H1 (cell line): ENCODE data around the gene ST7L. TPM values are rescaled to one million over a fixed set of nuclear protein-coding genes. Genes with fewer than 3 reads are reported as not detected.

Experiments used
- CTCF ChIA-PET: fragments of 300-600 bp; sonication (Branson Sonifier 250); formaldehyde crosslinking; loops from one replicate; lab custom pipeline; 2021; ENCODE audit not compliant: partially characterized antibody; lab: Charles Lee
- POLR2A ChIA-PET: fragments of 300-600 bp; sonication (Branson Sonifier 250); formaldehyde crosslinking; loops from one replicate; lab custom pipeline; 2021; ENCODE audit warnings: inconsistent platforms; ENCODE audit not compliant: partially characterized antibody; lab: Charles Lee
- DNase-seq, 2 experiments: peaks; one replicate each; pipeline versions ENCODE4 v3.0.0 to v3.0.0-alpha.2; 2010 to 2022; ENCODE audit warnings: low spot score in 2 of 2, low read depth in 1 of 2, mixed read lengths in 1 of 2
- FAIRE-seq: peaks from 2 replicates; lab custom pipeline; 2011; peaks lifted over from hg19 to GRCh38; lab: Jason Lieb, UNC
- H2AFZ ChIP-seq: 2 replicates; pipeline ENCODE4 v1.8.1; 2012; ENCODE audit warnings: low read length, inconsistent platforms
- H2AK5ac ChIP-seq: 2 replicates; pipeline ENCODE4 v1.6.1; 2013; ENCODE audit warnings: low read depth, low read length
- H2BK120ac ChIP-seq: replicated peaks from 2 replicates; pipeline ENCODE3; 2013; ENCODE audit warnings: low read depth, low read length, inconsistent platforms
- H2BK12ac ChIP-seq: 2 replicates; pipeline ENCODE4 v1.6.1; 2013; ENCODE audit warnings: low read depth, low read length
- H2BK15ac ChIP-seq: 2 replicates; pipeline ENCODE4 v1.6.1; 2013; ENCODE audit warnings: low read length
- H2BK20ac ChIP-seq: 2 replicates; pipeline ENCODE4 v1.6.1; 2013; ENCODE audit warnings: low read length
- H2BK5ac ChIP-seq: 2 replicates; pipeline ENCODE4 v1.6.1; 2013; ENCODE audit warnings: low read depth, low read length
- H3K14ac ChIP-seq: 2 replicates; pipeline ENCODE4 v1.6.1; 2013; ENCODE audit warnings: inconsistent platforms; ENCODE audit not compliant: insufficient read length
- H3K18ac ChIP-seq: 2 replicates; pipeline ENCODE4 v1.6.1; 2013; ENCODE audit warnings: low read length; ENCODE audit errors: extremely low read depth
- H3K23ac ChIP-seq: 2 replicates; pipeline ENCODE4 v1.6.1; 2013; ENCODE audit warnings: inconsistent platforms; ENCODE audit not compliant: insufficient read length
- H3K23me2 ChIP-seq: 2 replicates; pipeline ENCODE4 v1.6.1; 2013; ENCODE audit warnings: low read depth, low read length
- H3K27ac ChIP-seq: 2 replicates; pipeline ENCODE4 v1.6.1; 2011; ENCODE audit warnings: low read depth, low read length, inconsistent platforms
- H3K27me3 ChIP-seq, 4 experiments: replicated peaks in 1 of 4; 1 replicate in 1 of 4; 2 replicates in 3 of 4; pipeline versions ENCODE4 v1.6.1 to v1.8.1; 2011 to 2013; ENCODE audit warnings: low read length in 3 of 4, mild to moderate bottlenecking in 3 of 4, inconsistent platforms in 2 of 4, mixed read lengths in 2 of 4, moderate library complexity in 1 of 4; ENCODE audit not compliant: control insufficient read depth in 3 of 4, insufficient read depth in 3 of 4; ENCODE audit errors: extremely low read depth in 1 of 4
- H3K36me3 ChIP-seq, 4 experiments: 2 replicates each; pipeline versions ENCODE4 v1.6.1 to v1.8.1; 2011 to 2013; ENCODE audit warnings: mild to moderate bottlenecking in 4 of 4, low read length in 3 of 4, moderate library complexity in 2 of 4, control low read depth in 1 of 4, inconsistent platforms in 1 of 4; ENCODE audit not compliant: insufficient read depth in 4 of 4, control insufficient read depth in 2 of 4
- H3K4ac ChIP-seq: replicated peaks from 2 replicates; pipeline ENCODE3; 2013; ENCODE audit warnings: low read length, low read depth, mixed read lengths, inconsistent platforms; ENCODE audit not compliant: insufficient read length
- H3K4me1 ChIP-seq, 4 experiments: replicated peaks in 1 of 4; 1 replicate in 1 of 4; 2 replicates in 3 of 4; pipeline versions ENCODE4 v1.6.1 to v1.8.1; 2011 to 2013; ENCODE audit warnings: low read length in 3 of 4, inconsistent platforms in 2 of 4, mixed read lengths in 1 of 4; ENCODE audit not compliant: insufficient read depth in 4 of 4, control insufficient read depth in 3 of 4
- H3K4me2 ChIP-seq, 2 experiments: 2 replicates each; pipeline versions ENCODE4 v1.6.1 to v1.8.1; 2011 to 2013; ENCODE audit warnings: low read depth in 2 of 2, low read length in 2 of 2, control low read depth in 1 of 2, inconsistent platforms in 1 of 2, mild to moderate bottlenecking in 1 of 2; ENCODE audit not compliant: insufficient read depth in 1 of 2
- H3K4me3 ChIP-seq, 4 experiments: fragments of 200-600, 300-600 bp in 1 of 4; sonication (generic), shearing (Covaris generic), sonication (Bioruptor Twin) in 1 of 4; 2 replicates each; pipeline versions ENCODE4 v1.5.1 to v1.8.1; 2011 to 2016; ENCODE audit warnings: low read length in 4 of 4, low read depth in 3 of 4, control low read depth in 2 of 4, inconsistent platforms in 2 of 4, mild to moderate bottlenecking in 2 of 4, mixed read lengths in 1 of 4, moderate library complexity in 1 of 4; ENCODE audit not compliant: insufficient read depth in 2 of 4; ENCODE audit errors: extremely low read depth in 1 of 4
- H3K56ac ChIP-seq: replicated peaks from 2 replicates; pipeline ENCODE3; 2013; ENCODE audit warnings: low read depth, mild to moderate bottlenecking, mixed read lengths, low read length, inconsistent platforms; ENCODE audit not compliant: insufficient read length
- H3K79me1 ChIP-seq: 2 replicates; pipeline ENCODE4 v1.6.1; 2013; ENCODE audit warnings: low read depth, low read length, control low read depth
- H3K79me2 ChIP-seq, 2 experiments: 2 replicates each; pipeline versions ENCODE4 v1.6.1 to v1.8.1; 2012 to 2013; ENCODE audit warnings: low read length in 2 of 2, mild to moderate bottlenecking in 2 of 2, inconsistent platforms in 1 of 2; ENCODE audit not compliant: insufficient read depth in 2 of 2, control insufficient read depth in 1 of 2
- H3K9ac ChIP-seq, 4 experiments: replicated peaks in 1 of 4; 1 replicate in 1 of 4; 2 replicates in 3 of 4; pipeline versions ENCODE4 v1.6.1 to v1.8.1; 2011 to 2013; ENCODE audit warnings: low read depth in 3 of 4, low read length in 3 of 4, control low read depth in 2 of 4, mild to moderate bottlenecking in 2 of 4, moderate library complexity in 2 of 4, inconsistent platforms in 1 of 4; ENCODE audit errors: extremely low read depth in 1 of 4
- H3K9me3 ChIP-seq, 2 experiments: 2 replicates each; pipeline versions ENCODE4 v1.6.1 to v1.8.1; 2012 to 2013; ENCODE audit warnings: mild to moderate bottlenecking in 2 of 2, moderate library complexity in 2 of 2, control low read depth in 1 of 2, inconsistent platforms in 1 of 2, low read depth in 1 of 2, low read length in 1 of 2, mixed read lengths in 1 of 2; ENCODE audit not compliant: insufficient read depth in 2 of 2
- H4K20me1 ChIP-seq, 2 experiments: replicated peaks in 1 of 2; 2 replicates each; pipeline versions ENCODE3 to v1.8.1; 2011 to 2013; ENCODE audit warnings: inconsistent platforms in 2 of 2, low read length in 2 of 2, mild to moderate bottlenecking in 1 of 2; ENCODE audit not compliant: insufficient read depth in 2 of 2, control insufficient read depth in 1 of 2
- H4K5ac ChIP-seq: 2 replicates; pipeline ENCODE4 v1.6.1; 2013; ENCODE audit warnings: low read length, low read depth, mixed read lengths, inconsistent platforms; ENCODE audit not compliant: insufficient read length
- H4K8ac ChIP-seq: 2 replicates; pipeline ENCODE4 v1.8.0; 2013; ENCODE audit warnings: mild to moderate bottlenecking, moderate library complexity, low read length, inconsistent platforms; ENCODE audit not compliant: insufficient read depth; ENCODE audit errors: extremely low read depth
- H4K91ac ChIP-seq: replicated peaks from 2 replicates; pipeline ENCODE3; 2013; ENCODE audit warnings: low read length, mixed read lengths, inconsistent platforms; ENCODE audit not compliant: insufficient read length
- BCL11A ChIP-seq, 2 experiments: IDR thresholded peaks; one replicate each; pipeline ENCODE4 v1.6.1; 2011; ENCODE audit warnings: low read depth in 2 of 2, low read length in 2 of 2, mild to moderate bottlenecking in 2 of 2
- CHD2 ChIP-seq: IDR thresholded peaks from 2 replicates; pipeline ENCODE4 v1.6.1; 2012; ENCODE audit warnings: low read length, improper control_type of control experiment
- EZH2 ChIP-seq: fragments of 200-600 bp; sonication (generic); IDR thresholded peaks from 2 replicates; pipeline ENCODE4 v1.7.1; 2012; ENCODE audit warnings: low read depth, mild to moderate bottlenecking, moderate library complexity, low read length, inconsistent platforms; ENCODE audit not compliant: severe bottlenecking
- KDM5A ChIP-seq: fragments of 200-600 bp; IDR thresholded peaks from 2 replicates; pipeline ENCODE4 v1.7.1; 2012; ENCODE audit warnings: mild to moderate bottlenecking, low read length, inconsistent platforms, mixed read lengths
- NANOG ChIP-seq: IDR thresholded peaks from 2 replicates; pipeline ENCODE4 v1.6.1; 2011; ENCODE audit warnings: low read length, low read depth, mild to moderate bottlenecking, inconsistent platforms; ENCODE audit not compliant: insufficient read depth, poor library complexity, severe bottlenecking
- NRF1 ChIP-seq: IDR thresholded peaks from 2 replicates; pipeline ENCODE4 v1.6.1; 2011; ENCODE audit warnings: mild to moderate bottlenecking, low read depth, low read length, improper control_type of control experiment
- PHF8 ChIP-seq: fragments of 200-600 bp; sonication (generic); conservative IDR thresholded peaks from 2 replicates; pipeline ENCODE4 v1.7.1; 2012; ENCODE audit warnings: low read depth, mild to moderate bottlenecking, inconsistent platforms, low read length, moderate library complexity
- RFX5 ChIP-seq: IDR thresholded peaks from 2 replicates; pipeline ENCODE4 v1.6.1; 2011; ENCODE audit warnings: low read depth, low read length, improper control_type of control experiment, borderline replicate concordance
- SIX5 ChIP-seq: IDR thresholded peaks from 2 replicates; pipeline ENCODE4 v1.6.1; 2011; ENCODE audit warnings: mild to moderate bottlenecking, low read depth, low read length
- SP1 ChIP-seq: IDR thresholded peaks from 2 replicates; pipeline ENCODE4 v1.6.1; 2011; ENCODE audit warnings: low read depth, low read length
- TBP ChIP-seq: IDR thresholded peaks from 2 replicates; pipeline ENCODE4 v1.6.1; 2011; ENCODE audit warnings: low read depth, low read length, improper control_type of control experiment
- YY1 ChIP-seq: IDR thresholded peaks from 2 replicates; pipeline ENCODE4 v1.6.1; 2011; ENCODE audit warnings: low read depth, mild to moderate bottlenecking, low read length
- WGBS, 2 experiments: shearing (Covaris generic) in 1 of 2; methylation state at CpG; one replicate each; pipeline versions ENCODE4 v1.1.6 to v1.1.7; 2013 to 2015; ENCODE audit warnings: low lambda C conversion rate in 2 of 2, mixed read lengths in 2 of 2, inconsistent platforms in 1 of 2, low coverage in 1 of 2, missing lambda C conversion rate in 1 of 2; ENCODE audit not compliant: insufficient replicate concordance in 2 of 2, insufficient coverage in 1 of 2, insufficient read length in 1 of 2; ENCODE audit errors: extremely low coverage in 1 of 2, missing lambda C conversion rate in 1 of 2; 5-methylcytosine and 5-hydroxymethylcytosine counted together
- polyA plus RNA-seq, 7 experiments: library from polyadenylated mRNA; depleted of rRNA in 3 of 7; stranded (reverse) in 5 of 7; unstranded in 2 of 7; fragments of >200 nt in 5 of 7; fragments of 200-250 nt in 2 of 7; gene quantifications; 1 replicate in 5 of 7; 2 replicates in 1 of 7; 4 replicates in 1 of 7; pipeline versions ENCODE4 v1.2.1 to v1.2.3, GENCODE V29; 2011 to 2013; ENCODE audit warnings: missing spikeins in 2 of 7, mixed read lengths in 2 of 7
- total RNA-seq: library from RNA; stranded (reverse); fragmentation: NEBNext Ultra II Directional; extraction: Animal tissue kit (Norgen Biotek cat#: 25700); gene quantifications from 2 replicates; pipeline ENCODE4 v1.2.1, GENCODE V29; 2021

The ST7L gene
- total and polyA plus RNA-seq, 2 of the 8 experiments (the other 6 are each of a cell fraction or from before 2014, with no cell fraction given): 9.6 to 16.2 TPM

DNA sequence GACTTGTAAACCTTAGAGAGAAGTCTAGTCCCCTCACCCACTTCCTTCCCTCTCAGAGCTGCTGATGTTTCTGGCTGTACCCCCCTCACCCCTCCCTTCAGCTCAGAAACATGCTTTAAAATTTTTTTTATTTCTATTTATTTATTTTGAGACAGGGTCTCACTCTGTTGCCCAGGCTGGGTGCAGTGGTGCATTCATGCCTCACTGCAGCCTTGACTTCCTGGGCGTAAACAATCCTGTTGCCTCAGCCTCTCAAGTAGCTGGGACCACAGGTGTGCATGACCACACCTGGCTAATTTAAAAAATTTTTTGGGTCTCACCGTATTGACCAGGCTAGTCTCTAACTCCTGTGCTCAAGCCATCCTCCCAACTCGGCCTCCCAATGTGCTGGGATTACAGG lies 113.1 kb downstream of the ST7L start:
- no peak for FAIRE-seq
- H3K23ac ChIP-seq: no peak overlapping the region
- no peak overlapping the region for H3K4me3 ChIP-seq
- H2BK15ac ChIP-seq: no peak overlapping the region
- H3K14ac ChIP-seq: no peak overlapping the region
- H3K27me3 ChIP-seq: peaks cover 40 to 97% (median 85%) of the 10 kb centered on the region in 4 experiments
- no peak overlapping the region for H3K9ac ChIP-seq
- H2BK12ac ChIP-seq: no peak overlapping the region
- H4K8ac ChIP-seq: no peak overlapping the region
- peaks cover 6 to 24% (median 10%) of the 10 kb centered on the region in 4 experiments; a peak in 6 of 7 replicates for H3K4me1 ChIP-seq
- peaks cover 22% of the 10 kb centered on the region for H3K23me2 ChIP-seq
- H2AFZ ChIP-seq: no peak overlapping the region
- TF ChIP-seq PHF8 (no peak), SIX5 (no peak), CHD2 (no peak), TBP (no peak), YY1 (no peak), BCL11A (IDR thresholded peaks at IDR 0.05; ENCODE audit: low read depth in 2 of 2, low read length in 2 of 2) (no peak), NANOG (no peak), EZH2 (no peak), SP1 (no peak), NRF1 (no peak), KDM5A (no peak), RFX5 (no peak)
- WGBS, 2 experiments: 82% methylated on average over 3 of the region's 3 CpGs; no CpG with 5 or more reads in 1 of the 2 experiments
- H2AK5ac ChIP-seq: no peak overlapping the region
- no peak overlapping the region for H3K56ac ChIP-seq
- no peaks in the 10 kb centered on the region; a peak in 1 of 8 replicates for H3K36me3 ChIP-seq
- no peak overlapping the region for H2BK20ac ChIP-seq
- H3K18ac ChIP-seq: no peak overlapping the region
- peaks cover 0 to 3% of the 10 kb centered on the region in 2 experiments for H4K20me1 ChIP-seq
- H2BK120ac ChIP-seq: no peak overlapping the region
- ChIA-PET CTCF (interaction anchor here (0.7 to 1.3 kb wide), 4 partner anchors 34 to 209 kb away, joined by 3 to 4 read pairs (median 3); no protein-coding TSS in a partner anchor), POLR2A (no interaction called here)
- no peak overlapping the region for H3K4me2 ChIP-seq
- H3K79me2 ChIP-seq: no peaks in the 10 kb centered on the region
- no peak overlapping the region for H4K91ac ChIP-seq
- no peak for DNase-seq
- H3K79me1 ChIP-seq: no peaks in the 10 kb centered on the region
- no peak overlapping the region for H2BK5ac ChIP-seq
- no peak overlapping the region for H3K4ac ChIP-seq
- H3K9me3 ChIP-seq: no peaks in the 10 kb centered on the region
- no peak overlapping the region for H3K27ac ChIP-seq
- H4K5ac ChIP-seq: no peak overlapping the region
